ENCODE results near the gene ERF. TPM values are rescaled to one million over a fixed set of nuclear protein-coding genes. Genes with fewer than 3 reads are reported as not detected.

ERF gene
- total and polyA plus RNA-seq, 10 of the 15 experiments (the other 5 are each of a cell fraction or from before 2014, with no cell fraction given): 0.02 to 51.8 (median 14.4) TPM

GRCh38 chr19:42233106-42233505 is 21.8 kb downstream of the ERF start:
- no peak for FAIRE-seq
- no peaks in the 10 kb centered on the region; the same call in 1 of the 2 replicates for H4K20me1 ChIP-seq (ENCODE audit: control insufficient read depth, insufficient read depth)

GRCh38 chr19:42232435-42232834 is 22.5 kb downstream of the ERF start:
- no peak overlapping the region for H3K4me2 ChIP-seq (ENCODE audit: control insufficient read depth, insufficient read depth)
- no peak overlapping the region for H2AFZ ChIP-seq (ENCODE audit: control insufficient read depth, low read depth, low read length)
- SMC1A ChIA-PET (ENCODE audit: uncharacterized antibody, unreplicated experiment): no interaction called here
- H3K9me3 ChIP-seq (replicated peaks; ENCODE audit: control insufficient read depth, insufficient read depth, low read length): no peaks in the 10 kb centered on the region
- H3K9ac ChIP-seq (ENCODE audit: control insufficient read depth, insufficient read depth, low read length): no peak overlapping the region
- CTCF ChIA-PET: interaction anchor here (0.7 to 1.8 kb wide), 3 partner anchors 9 to 47 kb away, joined by 3 to 5 read pairs (median 4); partner anchors contain the start of gene GSK3A
- in situ Hi-C loops (cut with MboI): no loop called here
- H3K79me2 ChIP-seq (ENCODE audit: control insufficient read depth, insufficient read depth, low read length): no peaks in the 10 kb centered on the region
- ATAC-seq (no peak), DNase-seq (ENCODE audit: low read depth, low spot score) (no peak), FAIRE-seq (no peak)
- no peak overlapping the region for H3K27ac ChIP-seq (ENCODE audit: control insufficient read depth, insufficient read depth)
- intact Hi-C loops (cut with micrococcal nuclease; ENCODE audit: unreplicated experiment): no loop called here
- H3K4me3 ChIP-seq: no peak overlapping the region
- 96% methylated on average over 10 of the region's 10 CpGs for WGBS (ENCODE audit: insufficient coverage, insufficient replicate concordance, low lambda C conversion rate, missing lambda C conversion rate)
- POLR2A ChIA-PET: interaction anchor here (0.9 kb wide), 1 partner anchor 12 kb away, joined by 3 read pairs; the partner anchor contains the start of gene ZNF526
- BruUV-seq (replicated peaks): TSS peak; percentile 31
- H3K36me3 ChIP-seq (ENCODE audit: control insufficient read depth in 2 of 2, insufficient read depth in 2 of 2, low read length in 1 of 2): peaks cover 30 to 36% of the 10 kb centered on the region in 2 experiments; a peak in 3 of 4 replicates
- no peaks in the 10 kb centered on the region for H3K27me3 ChIP-seq (replicated peaks in 1 of 2; ENCODE audit: control insufficient read depth in 2 of 2, insufficient read depth in 2 of 2, low read length in 1 of 2)
- no peaks in the 10 kb centered on the region for H3K4me1 ChIP-seq (ENCODE audit: control insufficient read depth, insufficient read depth, low read length)
- RAD21 ChIA-PET (ENCODE audit: unreplicated experiment): interaction anchor here (1.4 to 2.3 kb wide), 2 partner anchors 11 to 64 kb away, joined by 3 to 5 read pairs; no protein-coding TSS in a partner anchor
- no peaks in the 10 kb centered on the region; the same call in 1 of the 2 replicates for H4K20me1 ChIP-seq (ENCODE audit: control insufficient read depth, insufficient read depth)
- TF ChIP-seq DPF2 (IDR thresholded peaks at IDR 0.05) (no peak), ESRRA (IDR thresholded peaks at IDR 0.05; ENCODE audit: low read length) (no peak), PAX5 (IDR thresholded peaks at IDR 0.05; ENCODE audit: borderline replicate concordance, low read depth, low read length) (no peak), GATAD2B (conservative IDR thresholded peaks at IDR 0.05; ENCODE audit: low read depth) (no peak), HSF1 (IDR thresholded peaks at IDR 0.05; ENCODE audit: low read depth, low read length) (no peak), E2F8 (IDR thresholded peaks at IDR 0.05; ENCODE audit: low read depth, partially characterized antibody) (no peak), ASH2L (IDR thresholded peaks at IDR 0.05; ENCODE audit: borderline replicate concordance, low read depth) (no peak)

More at GRCh38 chr19:42233106-42233505, 21.8 kb downstream of the ERF start:
- Histone ChIP-seq H3K4me2 (ENCODE audit: control insufficient read depth, insufficient read depth) (no peak overlapping the region), H3K79me2 (ENCODE audit: control insufficient read depth, insufficient read depth, low read length) (no peaks in the 10 kb centered on the region), H3K36me3 (ENCODE audit: control insufficient read depth in 2 of 2, insufficient read depth in 2 of 2, low read length in 1 of 2) (peaks cover 30 to 36% of the 10 kb centered on the region in 2 experiments; a peak in 3 of 4 replicates), H3K4me1 (ENCODE audit: control insufficient read depth, insufficient read depth, low read length) (no peaks in the 10 kb centered on the region), H3K4me3 (no peak overlapping the region), H3K27me3 (replicated peaks in 1 of 2; ENCODE audit: control insufficient read depth in 2 of 2, insufficient read depth in 2 of 2, low read length in 1 of 2) (no peaks in the 10 kb centered on the region), H3K27ac (ENCODE audit: control insufficient read depth, insufficient read depth) (no peak overlapping the region), H3K9ac (ENCODE audit: control insufficient read depth, insufficient read depth, low read length) (no peak overlapping the region), H2AFZ (ENCODE audit: control insufficient read depth, low read depth, low read length) (no peak overlapping the region), H3K9me3 (replicated peaks; ENCODE audit: control insufficient read depth, insufficient read depth, low read length) (no peaks in the 10 kb centered on the region)
- ChIA-PET SMC1A (ENCODE audit: uncharacterized antibody, unreplicated experiment) (interaction anchor here (0.7 kb wide), 1 partner anchor 14 kb away, joined by 4 read pairs; no protein-coding TSS in a partner anchor), RAD21 (ENCODE audit: unreplicated experiment) (interaction anchor here (1.4 to 2.3 kb wide), 2 partner anchors 10 to 63 kb away, joined by 3 to 5 read pairs; no protein-coding TSS in a partner anchor), CTCF (interaction anchor here (1.0 to 1.8 kb wide), 4 partner anchors 9 to 200 kb away, joined by 3 to 6 read pairs (median 4); partner anchors contain the start of gene GSK3A), POLR2A (no interaction called here)
- BruUV-seq (replicated peaks): no TSS peak
- 76% methylated on average over 6 of the region's 7 CpGs for WGBS (ENCODE audit: insufficient coverage, insufficient replicate concordance, low lambda C conversion rate, missing lambda C conversion rate)
- intact Hi-C loops (cut with micrococcal nuclease; ENCODE audit: unreplicated experiment) (no loop called here), in situ Hi-C loops (cut with MboI) (no loop called here)
- DNase-seq (ENCODE audit: low read depth, low spot score) (no peak), ATAC-seq (no peak)
- TF ChIP-seq EGR1 (IDR thresholded peaks at IDR 0.05; ENCODE audit: borderline replicate concordance in 1 of 2, low read depth in 2 of 2, low read length in 2 of 2): no peak
- TF ChIP-seq CEBPB (IDR thresholded peaks at IDR 0.05; ENCODE audit: borderline replicate concordance in 1 of 2, low read depth in 2 of 2, low read length in 2 of 2): no peak
- no peak for TF ChIP-seq BCL3 (IDR thresholded peaks at IDR 0.05; ENCODE audit: borderline replicate concordance, insufficient read depth, low read depth, low read length, poor library complexity, severe bottlenecking)
- no peak for TF ChIP-seq WRNIP1 (IDR thresholded peaks at IDR 0.05; ENCODE audit: borderline replicate concordance, low read depth, low read length)
